Nephron progenitor cell (in vitro differentiated cells): ENCODE results near the gene LRP1B.

Experiments
- DNase-seq: peaks from one replicate; pipeline ENCODE4 v3.0.0; 2021
- H3K27ac Mint-ChIP-seq: 2 replicates; pipeline ENCODE4 v1.8.0; 2021; ENCODE audit warnings: mild to moderate bottlenecking, moderate library complexity, mixed read lengths
- H3K27me3 Mint-ChIP-seq: 2 replicates; pipeline ENCODE4 v1.8.0; 2021; ENCODE audit warnings: mild to moderate bottlenecking, low read depth, mixed read lengths; ENCODE audit not compliant: poor library complexity
- H3K36me3 Mint-ChIP-seq: 2 replicates; pipeline ENCODE4 v1.8.0; 2021; ENCODE audit warnings: low read depth, mixed read lengths
- H3K4me1 Mint-ChIP-seq: 2 replicates; pipeline ENCODE4 v1.8.0; 2021; ENCODE audit warnings: mixed read lengths
- H3K4me3 Mint-ChIP-seq: 2 replicates; pipeline ENCODE4 v1.8.0; 2021; ENCODE audit warnings: mild to moderate bottlenecking, moderate library complexity, mixed read lengths
- H3K9me3 Mint-ChIP-seq: 2 replicates; pipeline ENCODE4 v1.8.0; 2021; ENCODE audit warnings: mild to moderate bottlenecking, moderate library complexity, mixed read lengths
- CTCF ChIP-seq: fragments of 200-600 bp; sonication (generic); IDR thresholded peaks from 2 replicates; pipeline ENCODE4 v1.5.0; 2021; ENCODE audit warnings: antibody characterized with exemption

Gene LRP1B

GRCh38 chr2:141652308-141652707 lies 478.5 kb downstream of the LRP1B start:
- no peaks in the 10 kb centered on the region for H3K36me3 Mint-ChIP-seq
- H3K4me3 Mint-ChIP-seq = no peak overlapping the region
- no peak for DNase-seq
- peaks cover 3% of the 10 kb centered on the region for H3K27me3 Mint-ChIP-seq
- no peaks in the 10 kb centered on the region for H3K9me3 Mint-ChIP-seq
- H3K27ac Mint-ChIP-seq = no peak overlapping the region
- no peak for TF ChIP-seq CTCF
- H3K4me1 Mint-ChIP-seq = no peaks in the 10 kb centered on the region

- Mint-ChIP-seq H3K4me1 (no peaks in the 10 kb centered on the region), H3K9me3 (no peaks in the 10 kb centered on the region), H3K36me3 (no peaks in the 10 kb centered on the region), H3K27me3 (no peaks in the 10 kb centered on the region), H3K4me3 (no peak overlapping the region), H3K27ac (no peak overlapping the region)
- no peak for DNase-seq
- no peak for TF ChIP-seq CTCF
Observed at GRCh38 chr2:141647353-141647752, 483.5 kb downstream of the LRP1B start.

GRCh38 chr2:141641462-141641861 lies 489.4 kb downstream of the LRP1B start:
- Mint-ChIP-seq H3K36me3 (no peaks in the 10 kb centered on the region), H3K9me3 (no peaks in the 10 kb centered on the region), H3K4me1 (no peaks in the 10 kb centered on the region)

GRCh38 chr2:141639809-141640208 lies 491.0 kb downstream of the LRP1B start:
- H3K4me1 Mint-ChIP-seq = no peaks in the 10 kb centered on the region
- no peaks in the 10 kb centered on the region for H3K9me3 Mint-ChIP-seq
- no peak for DNase-seq
- no peak overlapping the region for H3K4me3 Mint-ChIP-seq
- no peak overlapping the region for H3K27ac Mint-ChIP-seq
- no peaks in the 10 kb centered on the region for H3K36me3 Mint-ChIP-seq
- TF ChIP-seq CTCF = no peak
- no peaks in the 10 kb centered on the region for H3K27me3 Mint-ChIP-seq

More at GRCh38 chr2:141641462-141641861, 489.4 kb downstream of the LRP1B start:
- no peak for DNase-seq
- TF ChIP-seq CTCF = no peak
- no peak overlapping the region for H3K4me3 Mint-ChIP-seq
- no peaks in the 10 kb centered on the region for H3K27me3 Mint-ChIP-seq
- H3K27ac Mint-ChIP-seq = no peak overlapping the region

- no peaks in the 10 kb centered on the region for H3K9me3 Mint-ChIP-seq
- no peak overlapping the region for H3K27ac Mint-ChIP-seq
- DNase-seq = no peak
- H3K36me3 Mint-ChIP-seq = no peaks in the 10 kb centered on the region
- no peak overlapping the region for H3K4me3 Mint-ChIP-seq
- no peaks in the 10 kb centered on the region for H3K27me3 Mint-ChIP-seq
- TF ChIP-seq CTCF = no peak
- no peaks in the 10 kb centered on the region for H3K4me1 Mint-ChIP-seq
Observed at GRCh38 chr2:141633132-141633531, 497.7 kb downstream of the LRP1B start.

GRCh38 chr2:141630407-141630930 lies 500.3 kb downstream of the LRP1B start:
- no peak for DNase-seq
- Mint-ChIP-seq H3K4me3 (no peak overlapping the region), H3K36me3 (no peaks in the 10 kb centered on the region), H3K4me1 (no peaks in the 10 kb centered on the region), H3K27me3 (no peaks in the 10 kb centered on the region), H3K27ac (no peak overlapping the region), H3K9me3 (no peaks in the 10 kb centered on the region)
- TF ChIP-seq CTCF = no peak
